HCT116 (cell line): ENCODE results near the gene CCDC90B.

Experiments used
- CBX3 ChIP-seq: IDR thresholded peaks from 2 replicates; pipeline ENCODE4 v1.6.1; 2012; ENCODE audit warnings: low read depth
- EZH2 ChIP-seq: fragments of 200-600 bp; sonication (generic); IDR thresholded peaks from 2 replicates; pipeline ENCODE4 v1.6.1; 2017; ENCODE audit warnings: antibody characterized with exemption, mixed run types
- MAX ChIP-seq: IDR thresholded peaks from 2 replicates; pipeline ENCODE4 v1.6.1; 2012
- POLR2A ChIP-seq: IDR thresholded peaks from 2 replicates; pipeline ENCODE4 v1.7.0; 2011; ENCODE audit warnings: borderline replicate concordance; ENCODE audit not compliant: insufficient read depth, insufficient read length; ENCODE audit errors: extremely low read depth

- TF ChIP-seq POLR2A (no peak), CBX3 (no peak), EZH2 (no peak), MAX (no peak)
Observed at GRCh38 chr11:83238111-83238510, 48.1 kb downstream of the CCDC90B start.
